ENCODE data around the gene TIMM9.
"Not testable (repeated sequence)": the region's sequence is repeated elsewhere in the genome, so short reads cannot be mapped to it uniquely, and the experiment has no call there.

Gene TIMM9

DNA sequence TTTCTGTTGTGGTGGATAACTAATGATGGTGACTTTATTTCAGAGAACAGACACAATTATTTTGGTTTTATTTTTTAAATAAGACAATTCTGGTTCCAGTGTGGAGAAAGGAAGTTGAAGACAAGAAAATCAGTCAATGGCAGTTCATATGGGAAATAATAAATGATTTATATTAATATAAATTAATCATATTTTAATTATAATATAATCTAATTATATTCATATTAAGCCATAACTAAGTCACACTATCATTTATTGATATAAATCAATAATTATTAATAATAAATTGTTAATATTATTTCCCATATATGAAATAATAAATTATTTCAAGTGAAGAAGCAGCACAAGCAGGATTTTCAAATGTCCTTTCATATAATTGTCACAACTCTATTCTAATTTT is 28.8 kb downstream of the TIMM9 start:
- no peak for DNase-seq (ENCODE audit: low read depth)

GRCh38 chr14:58397156-58397555 is 30.2 kb downstream of the TIMM9 start:
- DNase-seq (ENCODE audit: low read depth) = no peak

DNA sequence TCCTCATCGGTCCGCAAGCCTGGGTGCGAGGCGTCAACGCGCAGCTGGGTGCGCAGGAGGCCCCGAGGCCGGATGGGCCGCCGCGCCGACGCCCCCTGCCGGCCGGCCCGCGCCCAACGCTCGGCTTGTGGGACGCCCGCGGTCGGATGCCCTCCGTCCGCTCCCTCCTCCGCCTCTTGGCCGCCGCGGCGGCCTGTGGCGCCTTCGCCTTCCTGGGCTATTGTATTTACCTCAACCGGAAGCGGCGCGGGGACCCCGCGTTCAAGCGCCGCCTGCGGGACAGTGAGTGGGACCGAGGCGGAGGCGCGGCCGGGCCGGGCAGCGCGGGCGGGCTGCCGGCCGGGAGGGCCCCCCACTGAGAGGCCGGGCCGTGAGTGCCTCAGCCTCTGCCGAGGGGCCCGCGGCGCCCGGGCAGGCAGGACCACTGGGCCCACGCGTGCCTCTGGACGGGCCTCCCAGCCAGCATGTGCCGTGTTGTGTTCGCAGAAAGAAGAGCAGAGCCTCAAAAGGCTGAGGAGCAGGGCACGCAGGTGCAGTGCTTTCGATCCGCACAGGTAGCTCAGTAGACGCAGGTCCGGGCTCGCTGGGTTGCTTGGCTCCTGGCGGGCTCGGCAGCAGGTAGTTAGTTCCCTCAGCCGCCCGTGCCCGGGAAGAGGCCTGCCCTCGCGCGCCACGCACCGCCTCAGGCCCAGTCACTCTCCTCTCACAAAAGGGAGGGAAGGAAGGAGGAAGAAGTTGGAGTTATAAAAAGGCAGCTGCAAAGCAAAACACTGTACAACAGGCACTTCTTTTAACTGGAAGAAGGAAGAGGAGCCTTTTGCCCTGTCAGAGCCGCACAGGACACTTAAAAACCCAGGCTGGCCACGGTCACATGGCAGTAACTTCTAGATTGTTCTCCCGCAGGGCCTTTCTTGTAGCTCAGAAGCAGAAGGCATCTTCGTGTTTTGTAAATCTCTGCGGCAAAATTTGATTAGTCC is 31.2 kb downstream of the TIMM9 start, which contains the start of gene TOMM20L:
TOMM20L (plus strand) TSS at position 119 of the 977 bp plus-strand sequence; CDS start at position 147, 28 bp downstream.
- peak; percentile 63 for DNase-seq (ENCODE audit: low read depth)

DNA sequence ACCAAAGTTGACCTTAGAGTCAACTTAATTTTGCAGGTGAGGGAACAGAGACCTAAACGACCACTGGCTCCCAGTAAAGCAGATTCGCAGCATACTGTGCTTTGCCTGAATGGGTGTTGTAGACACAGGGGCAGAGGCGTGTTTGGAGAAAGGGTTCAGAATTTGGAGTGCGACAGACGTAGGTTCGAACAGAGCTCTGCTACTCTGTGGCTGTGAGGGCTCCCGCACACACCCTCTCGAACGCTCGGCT is 31.8 kb downstream of the TIMM9 start:
- no peak for DNase-seq (ENCODE audit: low read depth)

DNA sequence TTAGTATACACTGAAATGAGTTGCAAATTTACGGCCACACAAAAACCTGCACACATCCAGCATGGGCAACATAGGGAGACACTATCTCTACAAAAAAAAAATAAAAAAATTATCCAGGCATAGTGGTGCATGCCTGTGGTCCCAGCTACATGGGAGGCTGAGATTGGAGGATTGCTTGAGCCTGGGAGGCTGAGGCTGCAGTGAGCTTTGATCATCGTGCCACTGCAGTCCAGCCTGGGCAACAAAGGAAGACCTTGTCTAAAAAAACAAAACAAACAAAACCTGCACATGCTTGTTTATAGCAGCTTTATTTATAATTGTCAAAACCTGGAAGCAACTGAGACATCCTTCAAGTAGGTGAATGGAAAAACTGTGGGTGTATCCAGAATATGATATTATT is 36.5 kb downstream of the TIMM9 start:
- DNase-seq (ENCODE audit: low read depth) = no peak

GRCh38 chr14:58376791-58377190 is 50.5 kb downstream of the TIMM9 start:
- DNase-seq (ENCODE audit: low read depth) = no peak

DNA sequence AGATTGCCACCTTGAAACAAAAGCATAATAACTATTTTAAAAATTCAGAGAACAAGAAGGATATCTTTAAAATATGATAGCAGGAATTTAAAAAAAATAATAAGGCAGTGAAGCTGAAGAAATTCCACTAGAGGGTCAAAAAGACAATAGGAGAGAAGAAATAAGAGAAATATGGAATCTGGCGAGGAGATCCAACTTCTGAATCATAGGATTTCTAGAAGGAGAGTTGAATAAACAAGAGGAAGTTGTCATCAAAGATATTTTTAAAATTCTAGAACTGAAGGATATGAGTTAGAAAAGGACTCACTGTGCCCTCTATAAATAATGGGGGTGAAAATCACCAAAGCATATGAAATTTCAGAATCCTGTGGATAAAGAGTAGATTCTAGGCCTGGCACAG is 58.4 kb downstream of the TIMM9 start:
- no peak for DNase-seq (ENCODE audit: low read depth)

DNA sequence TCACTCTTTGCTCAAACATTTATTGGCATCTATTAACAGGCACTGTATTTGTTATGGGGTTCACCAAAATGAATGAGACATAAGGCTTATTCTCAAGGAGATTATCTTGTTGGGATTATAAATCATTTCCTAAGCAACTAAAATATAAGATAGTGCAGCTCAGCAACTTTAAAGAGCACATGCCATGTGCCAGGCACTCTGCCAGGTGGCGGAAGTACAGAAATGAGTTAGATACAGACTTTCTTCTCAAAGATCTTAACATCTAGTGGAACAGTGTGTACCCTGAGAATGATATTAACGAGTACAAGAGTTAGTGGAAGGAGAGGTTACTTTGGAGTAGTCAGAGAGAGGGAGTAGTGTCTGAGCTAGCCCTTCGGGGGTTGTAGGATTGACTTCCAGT is 60.0 kb downstream of the TIMM9 start:
- no peak for DNase-seq (ENCODE audit: low read depth)

DNA sequence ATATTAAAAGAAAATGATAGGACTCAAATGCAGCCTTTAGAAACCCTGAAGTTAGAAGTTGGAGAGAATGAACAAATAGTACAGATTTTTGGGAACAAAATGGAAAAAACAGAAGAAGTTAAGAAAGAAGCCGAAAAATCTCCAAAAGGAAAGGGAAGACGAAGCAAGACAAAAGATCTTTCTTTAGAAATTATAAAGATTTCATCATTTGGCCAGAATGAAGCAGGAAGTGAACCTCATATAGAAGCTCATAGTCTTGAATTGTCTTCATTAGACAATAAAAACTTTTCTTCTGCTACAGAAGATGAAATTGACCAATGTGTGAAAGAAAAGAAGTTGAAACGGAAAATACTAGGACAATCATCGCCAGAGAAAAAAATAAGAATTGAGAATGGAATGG is 63.0 kb downstream of the TIMM9 start:
- no peak for DNase-seq (ENCODE audit: low read depth)

DNA sequence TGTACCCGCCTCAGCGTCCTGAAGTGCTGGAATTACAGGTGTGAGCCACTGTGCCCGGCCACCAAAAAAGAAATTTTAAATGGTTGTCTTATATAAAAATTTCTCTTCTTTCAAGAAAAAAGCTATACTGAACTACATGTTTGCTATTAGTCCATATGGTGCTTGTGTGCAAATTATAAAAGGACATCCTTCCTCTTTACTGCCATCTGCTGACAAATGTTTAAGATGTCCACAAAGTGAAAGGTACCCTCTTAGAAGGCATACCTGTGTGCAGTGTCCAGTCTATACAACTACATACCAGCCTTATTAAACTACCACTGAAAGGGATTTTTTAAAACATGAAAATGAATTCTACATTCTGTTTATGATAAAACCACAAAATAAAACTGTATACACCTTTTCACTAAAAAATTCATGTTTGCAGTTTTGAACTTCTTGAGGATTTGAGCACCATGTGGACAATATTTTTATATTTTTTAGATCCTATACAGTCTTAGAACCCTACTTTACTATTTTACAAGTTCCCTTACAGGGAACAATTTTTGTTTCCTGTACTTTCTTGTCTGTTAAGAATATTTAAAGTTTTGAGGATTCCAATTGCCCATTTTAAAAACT is 64.4 kb downstream of the TIMM9 start:
- DNase-seq (ENCODE audit: low read depth) = no peak

- DNase-seq (ENCODE audit: low read depth) = not testable (repeated sequence)
These were observed 65.1 kb downstream of the TIMM9 start for GRCh38 chr14:58362272-58362671.

All from activated T-helper 1 cell treated with Interleukin-2 at 50 U/mL for 16 hours (primary cell).